Eye (tissue), 1 donor: ENCODE results near the gene FOXF1.

Experiments
- DNase-seq: peaks from one replicate; pipeline ENCODE4 v3.0.0-alpha.2; 2015

Gene FOXF1

GRCh38 chr16:86505185-86505898 is 5.0 kb upstream of the FOXF1 start:
- peak; percentile 63 for DNase-seq

GRCh38 chr16:86505899-86506864 is 4.1 kb upstream of the FOXF1 start:
- peak; percentile 37 for DNase-seq

GRCh38 chr16:86507173-86508027 is 2.9 kb upstream of the FOXF1 start:
- no peak for DNase-seq

DNA sequence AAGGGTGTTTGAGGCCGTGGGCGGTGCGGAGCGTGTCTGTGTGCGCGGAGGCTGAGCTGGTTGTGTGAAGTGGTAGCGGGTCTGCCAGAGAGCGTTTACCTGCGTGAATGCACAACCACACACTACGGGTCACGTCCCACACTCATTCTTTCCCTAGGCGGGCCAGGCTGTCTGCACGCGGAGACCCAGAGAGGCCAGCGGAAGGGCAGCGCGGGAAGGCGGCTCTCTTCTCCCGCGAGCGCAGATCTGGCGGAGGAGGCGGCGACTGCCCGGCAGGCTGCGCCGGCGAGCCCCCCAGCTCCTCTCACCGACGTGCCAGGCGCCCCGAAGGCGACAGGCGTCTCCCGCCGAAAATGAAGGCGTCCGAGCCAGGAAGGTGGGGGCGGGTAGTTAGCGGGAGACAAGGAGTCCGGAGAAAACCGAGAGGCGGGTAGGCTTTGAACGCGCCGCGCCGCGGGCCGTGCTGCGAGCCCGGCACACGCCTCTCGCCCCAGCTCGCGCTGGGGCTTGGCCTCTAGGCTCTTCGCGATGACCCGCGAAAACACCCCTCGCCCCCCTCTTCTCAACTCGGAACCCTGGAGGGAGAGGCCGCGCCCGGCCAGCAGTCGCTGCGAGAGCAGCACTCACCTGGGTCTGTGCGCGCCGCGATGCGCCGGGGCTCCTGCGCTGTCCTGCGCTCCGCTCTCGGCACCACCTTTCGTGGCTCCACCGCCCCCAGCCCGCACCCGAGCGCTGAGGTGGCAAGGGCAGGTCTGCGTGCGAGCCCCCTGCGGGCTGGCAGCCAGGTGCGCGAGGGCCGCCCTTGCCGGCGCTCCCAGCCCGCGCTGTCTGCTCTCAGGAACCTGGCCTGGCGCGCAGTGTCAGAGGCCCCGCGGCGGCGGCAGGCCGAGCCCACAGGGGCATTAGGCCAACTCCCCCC is 2.0 kb upstream of the FOXF1 start:
- DNase-seq: peak; percentile 71

GRCh38 chr16:86508947-86509758 is 1.2 kb upstream of the FOXF1 start:
- peak; percentile 77 for DNase-seq

DNA sequence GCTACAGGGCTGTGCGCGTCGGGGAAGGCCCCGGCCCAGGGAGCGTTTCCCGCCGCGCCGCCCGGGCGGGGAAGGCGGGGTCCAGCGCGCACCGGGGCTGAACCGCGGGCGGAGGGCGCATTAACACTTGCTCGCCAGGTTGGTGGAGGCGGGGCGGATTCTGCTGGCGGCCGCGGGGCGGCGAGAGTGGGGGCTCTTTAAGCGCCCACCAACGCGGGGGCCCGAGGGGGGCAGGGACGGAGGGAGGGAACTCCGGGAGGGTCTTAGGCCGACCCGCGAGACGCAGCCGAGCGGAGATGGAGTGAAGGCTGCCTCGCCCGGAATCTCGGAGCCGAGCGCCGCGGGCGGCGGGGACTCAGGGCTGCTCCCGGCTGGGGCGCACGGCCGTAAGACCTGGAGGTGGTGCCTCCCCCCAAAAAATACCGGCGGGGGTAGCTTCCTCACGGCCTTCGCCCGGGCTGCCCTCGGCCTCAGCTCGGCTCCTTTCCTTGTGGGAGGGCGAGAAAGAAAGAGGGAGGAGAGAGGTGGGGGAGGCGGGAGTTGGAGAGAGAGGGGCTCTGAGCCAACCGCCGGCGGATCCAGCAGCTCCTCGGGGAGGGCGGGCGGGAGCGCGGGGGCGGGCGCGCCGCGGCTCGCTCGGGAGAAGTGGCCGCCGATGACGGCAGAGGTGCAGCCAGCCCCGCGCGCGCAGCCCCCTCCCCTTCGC is 415 bp upstream of the FOXF1 start:
- peak; percentile 79 for DNase-seq

DNA sequence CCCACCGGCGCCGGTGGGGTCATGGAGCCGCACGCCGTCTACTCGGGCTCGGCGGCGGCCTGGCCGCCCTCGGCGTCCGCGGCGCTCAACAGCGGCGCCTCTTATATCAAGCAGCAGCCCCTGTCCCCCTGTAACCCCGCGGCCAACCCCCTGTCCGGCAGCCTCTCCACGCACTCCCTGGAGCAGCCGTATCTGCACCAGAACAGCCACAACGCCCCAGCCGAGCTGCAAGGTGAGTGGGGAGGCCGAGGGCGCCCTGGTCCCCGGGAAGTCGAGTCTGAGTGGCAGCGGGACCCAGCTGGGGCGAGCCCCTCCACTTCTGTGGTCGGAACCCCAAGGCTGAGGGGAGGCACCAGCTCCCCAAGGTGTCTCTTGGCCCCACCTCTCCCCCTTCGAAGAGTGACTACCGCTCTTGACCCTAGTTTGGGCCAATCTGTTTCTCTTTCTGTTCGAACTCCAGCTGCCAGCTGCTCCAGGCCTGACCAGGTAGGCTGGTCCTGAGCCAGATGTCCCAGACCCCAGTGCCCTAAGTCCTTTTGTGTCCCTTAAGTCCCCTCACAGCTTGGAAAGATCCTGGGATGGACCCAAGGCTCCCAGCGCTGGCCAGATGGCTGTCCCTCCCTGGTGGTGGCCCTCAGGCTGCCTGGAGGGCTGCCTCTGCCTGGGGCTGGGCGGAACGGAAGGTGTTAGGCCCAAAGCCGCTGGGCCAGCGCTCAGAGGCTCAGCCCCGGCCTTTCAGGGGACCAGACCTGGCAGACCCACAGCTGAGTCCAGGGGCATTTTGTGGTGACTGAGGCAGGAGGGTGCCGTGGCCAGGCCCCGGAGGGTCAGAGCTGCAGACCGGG is 1.2 kb downstream of the FOXF1 start:
- peak; percentile 30 for DNase-seq

DNA sequence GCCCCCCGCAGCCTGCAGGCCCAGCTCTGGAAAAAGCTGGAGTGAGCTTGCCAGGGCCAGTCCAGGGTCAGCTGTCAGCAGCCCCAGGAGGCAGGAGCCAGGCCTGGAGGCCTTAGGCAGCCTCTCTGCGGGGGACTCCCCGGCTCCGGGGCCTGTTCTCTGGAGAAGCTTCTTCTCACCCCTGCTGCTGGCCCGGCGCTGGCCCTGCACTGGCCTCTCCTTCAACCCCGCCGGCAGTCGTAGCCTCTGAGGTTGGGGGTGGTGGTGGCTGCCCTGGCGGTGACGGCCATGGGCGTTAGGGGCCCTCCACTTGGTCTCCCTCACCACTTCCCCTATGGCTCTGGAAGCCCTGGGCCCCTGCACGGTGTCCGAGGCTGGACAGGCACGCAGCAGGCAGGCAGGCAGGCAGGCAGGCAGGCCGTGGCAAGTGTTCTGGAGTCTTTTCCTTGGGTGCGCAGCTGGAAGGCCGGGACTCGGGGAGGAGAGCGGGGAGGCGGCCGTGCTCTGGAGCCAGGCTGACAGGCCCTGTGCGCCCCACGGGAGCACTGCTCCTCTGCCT is 2.1 kb downstream of the FOXF1 start:
- peak; percentile 47 for DNase-seq

- DNase-seq: peak; percentile 41
Observed at GRCh38 chr16:86512860-86513470, 2.6 kb downstream of the FOXF1 start.

- DNase-seq: peak; percentile 73
Observed at GRCh38 chr16:86513471-86514277, 3.3 kb downstream of the FOXF1 start.

DNA sequence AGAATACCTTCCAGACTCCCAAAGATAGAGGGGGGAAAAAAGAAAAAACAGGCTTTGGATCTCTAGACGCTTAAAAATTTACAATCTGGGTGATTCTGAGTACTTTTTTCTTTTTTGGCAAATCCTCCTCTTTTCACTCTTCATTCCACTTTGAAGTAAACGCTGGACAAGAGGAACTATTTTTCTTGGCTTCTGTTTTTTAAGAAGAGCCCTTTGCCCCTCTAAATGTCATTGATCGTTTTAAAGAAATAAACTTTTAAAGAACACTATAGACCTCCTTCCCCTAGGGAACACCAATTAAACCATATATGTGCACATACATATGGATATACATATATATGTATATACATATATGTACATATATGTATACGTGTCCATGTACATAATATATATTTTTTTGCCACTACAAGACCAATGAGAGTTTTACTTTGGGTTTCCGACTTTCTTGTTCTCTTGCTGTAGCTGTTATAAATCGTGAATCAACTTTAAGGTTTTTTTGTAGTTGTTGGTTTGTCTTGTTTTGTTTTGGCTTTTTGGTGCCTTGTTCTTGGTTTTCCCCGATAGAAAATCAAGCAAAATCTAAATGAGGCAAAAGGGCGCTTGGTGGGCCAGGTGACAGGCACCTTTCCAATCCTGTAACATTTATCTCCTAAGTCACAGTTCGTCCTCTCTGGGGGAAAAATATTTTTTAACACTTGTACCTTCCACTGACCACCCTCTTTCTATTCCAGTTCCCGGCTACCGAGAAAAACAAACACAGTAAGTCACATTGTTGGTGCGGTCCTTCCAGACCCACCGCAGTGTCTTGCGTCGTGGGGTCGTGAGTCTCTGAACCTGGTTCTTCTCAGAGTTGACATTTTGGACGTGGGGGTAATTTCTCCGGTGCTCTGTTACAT is 4.4 kb downstream of the FOXF1 start:
- DNase-seq: peak; percentile 54

DNA sequence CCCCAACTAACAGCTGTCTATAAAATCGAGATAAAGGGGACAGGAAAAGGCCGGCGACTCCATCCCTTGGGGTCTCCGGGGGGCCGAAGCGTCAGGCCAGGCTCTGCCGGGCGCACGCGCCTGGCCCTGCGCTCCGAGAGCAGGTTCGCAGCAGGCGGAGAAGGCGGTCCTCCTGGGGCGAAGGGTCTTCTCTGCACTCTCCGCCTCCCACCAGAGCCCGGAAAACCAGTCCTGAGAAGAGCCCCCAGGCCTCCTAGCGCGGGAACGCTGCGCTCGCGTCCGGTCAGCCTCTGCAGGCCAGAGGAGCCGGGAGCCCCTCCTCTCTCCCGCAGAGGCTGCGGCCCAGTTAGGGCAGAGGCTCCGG is 5.1 kb downstream of the FOXF1 start:
- DNase-seq: peak; percentile 34

GRCh38 chr16:86515777-86516622 is 5.7 kb downstream of the FOXF1 start:
- DNase-seq: peak; percentile 62

- DNase-seq: peak; percentile 44
Observed at GRCh38 chr16:86516623-86517003, 6.3 kb downstream of the FOXF1 start.

- no peak for DNase-seq
Observed at GRCh38 chr16:86517033-86517432, 6.7 kb downstream of the FOXF1 start.
